Measurements from ENCODE around the gene CHMP6.
"Not testable (repeated sequence)": the region's sequence is repeated elsewhere in the genome, so short reads cannot be mapped to it uniquely, and the experiment has no call there.

The CHMP6 gene

GRCh38 chr17:81012574-81013447, 21.2 kb downstream of the CHMP6 start:
- no peak overlapping the region for H3K27ac ChIP-seq (ENCODE audit: low read depth, low read length)
- H3K4me1 ChIP-seq (ENCODE audit: control insufficient read depth in 5 of 5, insufficient read depth in 5 of 5, low read length in 5 of 5): peaks cover 0 to 5% (median 3%) of the 10 kb centered on the region in 5 donors
- H3K36me3 ChIP-seq (ENCODE audit: control insufficient read depth in 5 of 5, insufficient read depth in 5 of 5, low read length in 5 of 5): no peaks in the 10 kb centered on the region
- no peak overlapping the region for H3K9ac ChIP-seq (ENCODE audit: low read length in 5 of 5)
- no peak overlapping the region for H3K4me3 ChIP-seq (ENCODE audit: low read depth in 1 of 5, low read length in 5 of 5)
- H3K27me3 ChIP-seq (ENCODE audit: control insufficient read depth in 5 of 5, insufficient read depth in 4 of 5, low read length in 5 of 5): peaks cover 0 to 2% (median 0%) of the 10 kb centered on the region in 5 donors
- peaks cover 0 to 11% (median 4%) of the 10 kb centered on the region in 5 donors for H3K9me3 ChIP-seq (ENCODE audit: control insufficient read depth in 5 of 5, low read length in 5 of 5)

GRCh38 chr17:81013642-81014041, 22.0 kb downstream of the CHMP6 start:
- Histone ChIP-seq H3K4me1 (ENCODE audit: control insufficient read depth in 5 of 5, insufficient read depth in 5 of 5, low read length in 5 of 5) (peaks cover 2 to 13% (median 11%) of the 10 kb centered on the region in 5 donors), H3K36me3 (ENCODE audit: control insufficient read depth in 5 of 5, insufficient read depth in 5 of 5, low read length in 5 of 5) (no peaks in the 10 kb centered on the region), H3K27ac (ENCODE audit: low read depth, low read length) (no peak overlapping the region), H3K27me3 (ENCODE audit: control insufficient read depth in 5 of 5, insufficient read depth in 4 of 5, low read length in 5 of 5) (peaks cover 0 to 2% (median 0%) of the 10 kb centered on the region in 5 donors), H3K4me3 (ENCODE audit: low read depth in 1 of 5, low read length in 5 of 5) (no peak overlapping the region), H3K9me3 (ENCODE audit: control insufficient read depth in 5 of 5, low read length in 5 of 5) (peaks cover 0 to 11% (median 4%) of the 10 kb centered on the region in 5 donors), H3K9ac (ENCODE audit: low read length in 5 of 5) (no peak overlapping the region)

- H3K27ac ChIP-seq (ENCODE audit: low read depth, low read length): no peak overlapping the region
Observed at GRCh38 chr17:81015136-81015535, 23.5 kb downstream of the CHMP6 start.

GRCh38 chr17:81016575-81016974, 24.9 kb downstream of the CHMP6 start:
- no peak overlapping the region for H3K27ac ChIP-seq (ENCODE audit: low read depth, low read length)
- no peak overlapping the region for H3K4me3 ChIP-seq (ENCODE audit: low read depth in 1 of 5, low read length in 5 of 5)
- H3K27me3 ChIP-seq (ENCODE audit: control insufficient read depth in 5 of 5, insufficient read depth in 4 of 5, low read length in 5 of 5): peaks cover 0 to 7% (median 0%) of the 10 kb centered on the region in 5 donors
- H3K36me3 ChIP-seq (ENCODE audit: control insufficient read depth in 5 of 5, insufficient read depth in 5 of 5, low read length in 5 of 5): no peaks in the 10 kb centered on the region
- H3K9me3 ChIP-seq (ENCODE audit: control insufficient read depth in 5 of 5, low read length in 5 of 5): peaks cover 0 to 2% (median 0%) of the 10 kb centered on the region in 5 donors
- H3K9ac ChIP-seq (ENCODE audit: low read length in 5 of 5): no peak overlapping the region
- H3K4me1 ChIP-seq (ENCODE audit: control insufficient read depth in 5 of 5, insufficient read depth in 5 of 5, low read length in 5 of 5): peaks cover 2 to 25% (median 22%) of the 10 kb centered on the region in 5 donors

More at GRCh38 chr17:81015136-81015535, 23.5 kb downstream of the CHMP6 start:
- no peaks in the 10 kb centered on the region for H3K36me3 ChIP-seq (ENCODE audit: control insufficient read depth in 5 of 5, insufficient read depth in 5 of 5, low read length in 5 of 5)
- peaks cover 2 to 13% (median 12%) of the 10 kb centered on the region in 5 donors for H3K4me1 ChIP-seq (ENCODE audit: control insufficient read depth in 5 of 5, insufficient read depth in 5 of 5, low read length in 5 of 5)
- no peak overlapping the region for H3K4me3 ChIP-seq (ENCODE audit: low read depth in 1 of 5, low read length in 5 of 5)
- H3K9me3 ChIP-seq (ENCODE audit: control insufficient read depth in 5 of 5, low read length in 5 of 5): peaks cover 0 to 11% (median 4%) of the 10 kb centered on the region in 5 donors
- peaks cover 0 to 2% (median 0%) of the 10 kb centered on the region in 5 donors for H3K27me3 ChIP-seq (ENCODE audit: control insufficient read depth in 5 of 5, insufficient read depth in 4 of 5, low read length in 5 of 5)
- H3K9ac ChIP-seq (ENCODE audit: low read length in 5 of 5): no peak overlapping the region

GRCh38 chr17:81017330-81017729, 25.7 kb downstream of the CHMP6 start:
- H3K9ac ChIP-seq (ENCODE audit: low read length in 5 of 5); H3K4me3 ChIP-seq (ENCODE audit: low read depth in 1 of 5, low read length in 5 of 5); H3K9me3 ChIP-seq (ENCODE audit: control insufficient read depth in 5 of 5, low read length in 5 of 5); H3K36me3 ChIP-seq (ENCODE audit: control insufficient read depth in 5 of 5, insufficient read depth in 5 of 5, low read length in 5 of 5); H3K27me3 ChIP-seq (ENCODE audit: control insufficient read depth in 5 of 5, insufficient read depth in 4 of 5, low read length in 5 of 5): not testable (repeated sequence)
- peak overlapping the region; percentile 60 for H3K27ac ChIP-seq (ENCODE audit: low read depth, low read length)
- H3K4me1 ChIP-seq (ENCODE audit: control insufficient read depth in 5 of 5, insufficient read depth in 5 of 5, low read length in 5 of 5): peaks cover 2 to 27% (median 22%) of the 10 kb centered on the region in 5 donors

GRCh38 chr17:81018044-81018802, 26.6 kb downstream of the CHMP6 start:
- Histone ChIP-seq H3K27ac (ENCODE audit: low read depth, low read length) (peak overlapping the region; percentile 60), H3K36me3 (ENCODE audit: control insufficient read depth in 5 of 5, insufficient read depth in 5 of 5, low read length in 5 of 5) (no peaks in the 10 kb centered on the region), H3K27me3 (ENCODE audit: control insufficient read depth in 5 of 5, insufficient read depth in 4 of 5, low read length in 5 of 5) (peaks cover 0 to 8% (median 0%) of the 10 kb centered on the region in 5 donors), H3K9me3 (ENCODE audit: control insufficient read depth in 5 of 5, low read length in 5 of 5) (peaks cover 0 to 2% (median 0%) of the 10 kb centered on the region in 5 donors), H3K9ac (ENCODE audit: low read length in 5 of 5) (peak overlapping the region in 4 of 5 donors; percentile 53 to 86 (median 66)), H3K4me1 (ENCODE audit: control insufficient read depth in 5 of 5, insufficient read depth in 5 of 5, low read length in 5 of 5) (peaks cover 2 to 28% (median 22%) of the 10 kb centered on the region in 5 donors), H3K4me3 (ENCODE audit: low read depth in 1 of 5, low read length in 5 of 5) (peak overlapping the region; percentile 50 to 76 (median 66))

GRCh38 chr17:81019563-81020442, 28.2 kb downstream of the CHMP6 start:
- Histone ChIP-seq H3K4me3 (ENCODE audit: low read depth in 1 of 5, low read length in 5 of 5) (no peak overlapping the region), H3K9ac (ENCODE audit: low read length in 5 of 5) (no peak overlapping the region), H3K9me3 (ENCODE audit: control insufficient read depth in 5 of 5, low read length in 5 of 5) (peaks cover 0 to 2% (median 0%) of the 10 kb centered on the region in 5 donors), H3K4me1 (ENCODE audit: control insufficient read depth in 5 of 5, insufficient read depth in 5 of 5, low read length in 5 of 5) (peaks cover 2 to 32% (median 28%) of the 10 kb centered on the region in 5 donors), H3K36me3 (ENCODE audit: control insufficient read depth in 5 of 5, insufficient read depth in 5 of 5, low read length in 5 of 5) (no peaks in the 10 kb centered on the region), H3K27me3 (ENCODE audit: control insufficient read depth in 5 of 5, insufficient read depth in 4 of 5, low read length in 5 of 5) (peaks cover 0 to 8% (median 5%) of the 10 kb centered on the region in 5 donors), H3K27ac (ENCODE audit: low read depth, low read length) (no peak overlapping the region)

- Histone ChIP-seq H3K27me3 (ENCODE audit: control insufficient read depth in 5 of 5, insufficient read depth in 4 of 5, low read length in 5 of 5) (peaks cover 0 to 8% (median 5%) of the 10 kb centered on the region in 5 donors), H3K9me3 (ENCODE audit: control insufficient read depth in 5 of 5, low read length in 5 of 5) (peaks cover 0 to 2% (median 0%) of the 10 kb centered on the region in 5 donors), H3K4me3 (ENCODE audit: low read depth in 1 of 5, low read length in 5 of 5) (no peak overlapping the region), H3K4me1 (ENCODE audit: control insufficient read depth in 5 of 5, insufficient read depth in 5 of 5, low read length in 5 of 5) (peaks cover 2 to 38% (median 32%) of the 10 kb centered on the region in 5 donors), H3K9ac (ENCODE audit: low read length in 5 of 5) (no peak overlapping the region), H3K36me3 (ENCODE audit: control insufficient read depth in 5 of 5, insufficient read depth in 5 of 5, low read length in 5 of 5) (no peaks in the 10 kb centered on the region), H3K27ac (ENCODE audit: low read depth, low read length) (no peak overlapping the region)
Observed at GRCh38 chr17:81020443-81020766, 28.8 kb downstream of the CHMP6 start.

GRCh38 chr17:81020767-81021497, 29.3 kb downstream of the CHMP6 start:
- Histone ChIP-seq H3K36me3 (ENCODE audit: control insufficient read depth in 5 of 5, insufficient read depth in 5 of 5, low read length in 5 of 5) (no peaks in the 10 kb centered on the region), H3K9me3 (ENCODE audit: control insufficient read depth in 5 of 5, low read length in 5 of 5) (peaks cover 0 to 2% (median 0%) of the 10 kb centered on the region in 5 donors), H3K4me3 (ENCODE audit: low read depth in 1 of 5, low read length in 5 of 5) (no peak overlapping the region), H3K27ac (ENCODE audit: low read depth, low read length) (no peak overlapping the region), H3K4me1 (ENCODE audit: control insufficient read depth in 5 of 5, insufficient read depth in 5 of 5, low read length in 5 of 5) (peaks cover 2 to 43% (median 33%) of the 10 kb centered on the region in 5 donors), H3K9ac (ENCODE audit: low read length in 5 of 5) (peak overlapping the region in 1 of 5 donors; percentile 4), H3K27me3 (ENCODE audit: control insufficient read depth in 5 of 5, insufficient read depth in 4 of 5, low read length in 5 of 5) (peaks cover 0 to 8% (median 5%) of the 10 kb centered on the region in 5 donors)
